K562 (cell line): ENCODE results near the gene CACNA2D2. TPM values are rescaled to one million over a fixed set of nuclear protein-coding genes. Genes with fewer than 3 reads are reported as not detected.

Experiments used
- ATF7 ChIP-seq: fragments of 450-650 bp; IDR thresholded peaks from 2 replicates; pipeline ENCODE4 v1.7.1; 2014; ENCODE audit warnings: mild to moderate bottlenecking, moderate library complexity
- BRD9 ChIP-seq: fragments of 450-650 bp; IDR thresholded peaks from 2 replicates; pipeline ENCODE4 v1.6.1; 2018; ENCODE audit warnings: low read depth; ENCODE audit not compliant: partially characterized antibody
- C11orf30 ChIP-seq: fragments of 450-650 bp; IDR thresholded peaks from 2 replicates; pipeline ENCODE4 v1.6.1; 2016; ENCODE audit warnings: low read depth, mild to moderate bottlenecking
- CHD1 ChIP-seq: fragments of 200-600 bp; sonication (generic); IDR thresholded peaks from one replicate; pipeline ENCODE4 v1.6.1; 2012; ENCODE audit warnings: mild to moderate bottlenecking, moderate library complexity, low read length, inconsistent platforms
- CREB1 ChIP-seq, 2 experiments: sonication (generic) in 1 of 2; formaldehyde crosslinking in 1 of 2; IDR thresholded peaks; 2 replicates each; pipeline versions ENCODE4 v1.6.1 to v1.8.0; 2012 to 2022; ENCODE audit warnings: inconsistent platforms in 1 of 2, mild to moderate bottlenecking in 1 of 2, missing genetic modification reagents in 1 of 2, moderate library complexity in 1 of 2
- E2F3 ChIP-seq: fragments of 250-450 bp; sonication (Bioruptor Pico); IDR thresholded peaks from 2 replicates; pipeline ENCODE4 v1.4.0; 2020; ENCODE audit warnings: mild to moderate bottlenecking
- FOXP1 ChIP-seq: sonication (generic); formaldehyde crosslinking; IDR thresholded peaks from 2 replicates; pipeline ENCODE4 v1.8.0; 2022; ENCODE audit warnings: mild to moderate bottlenecking, missing genetic modification reagents
- HNRNPL ChIP-seq: fragments of 200-400 bp; formaldehyde crosslinking; IDR thresholded peaks from 2 replicates; pipeline ENCODE4 v1.6.1; 2017; ENCODE audit warnings: low read depth, mild to moderate bottlenecking, low read length
- ILK ChIP-seq: fragments of 450-650 bp; IDR thresholded peaks from 2 replicates; pipeline ENCODE4 v1.6.1; 2016; ENCODE audit warnings: missing genetic modification characterization, low read depth, mild to moderate bottlenecking, missing compliant biosample characterization, moderate library complexity, borderline replicate concordance
- NR1H2 ChIP-seq: sonication (generic); formaldehyde crosslinking; IDR thresholded peaks from 2 replicates; pipeline ENCODE4 v1.4.0; 2020; ENCODE audit warnings: mild to moderate bottlenecking, missing genetic modification reagents
- PCBP1 ChIP-seq: fragments of 200-400 bp; formaldehyde crosslinking; IDR thresholded peaks from 2 replicates; pipeline ENCODE4 v1.6.1; 2018; ENCODE audit warnings: mild to moderate bottlenecking, low read depth, low read length; ENCODE audit not compliant: poor library complexity, severe bottlenecking
- RFX5 ChIP-seq: IDR thresholded peaks from 2 replicates; pipeline ENCODE4 v1.6.1; 2011; ENCODE audit warnings: low read depth, mild to moderate bottlenecking, improper control_type of control experiment, low read length
- SMAD2 ChIP-seq: fragments of 150-350 bp; IDR thresholded peaks from 2 replicates; pipeline ENCODE4 v1.6.1; 2014; ENCODE audit warnings: low read depth, mild to moderate bottlenecking, low read length
- SREBF1 ChIP-seq: fragments of 150-350 bp; IDR thresholded peaks from 2 replicates; pipeline ENCODE4 v1.6.1; 2014; ENCODE audit warnings: antibody characterized with exemption, low read depth, low read length, borderline replicate concordance
- TBL1XR1 ChIP-seq, 2 experiments: IDR thresholded peaks; 2 replicates each; pipeline ENCODE4 v1.6.1; 2012; ENCODE audit warnings: improper control_type of control experiment in 2 of 2, low read length in 2 of 2, mild to moderate bottlenecking in 1 of 2
- ZBTB12 ChIP-seq: fragments of 250-450 bp; sonication (Bioruptor Pico); IDR thresholded peaks from 2 replicates; pipeline ENCODE4 v1.4.0; 2020
- ZMIZ1 ChIP-seq, 2 experiments: fragments of 150-350 bp in 1 of 2; IDR thresholded peaks; 2 replicates each; pipeline ENCODE4 v1.6.1; 2012 to 2016; ENCODE audit warnings: low read depth in 2 of 2, low read length in 2 of 2, mild to moderate bottlenecking in 1 of 2, moderate library complexity in 1 of 2
- polyA plus RNA-seq, 8 experiments: library from polyadenylated mRNA; depleted of rRNA in 4 of 8; stranded (reverse) in 5 of 8; unstranded in 3 of 8; fragments of >200 nt; fragmentation: Nextera tagmentation in 2 of 8; fragmentation: Illumina TruSeq in 1 of 8; extraction: Ambion mirVana in 2 of 8; extraction: Trizol in 1 of 8; gene quantifications; 2 replicates each; pipeline versions ENCODE4 v1.2.1 to v1.2.3, GENCODE V29; 2011 to 2014; ENCODE audit warnings: inconsistent platforms in 1 of 8, missing spikeins in 1 of 8
- total RNA-seq, 7 experiments: library from RNA; depleted of rRNA in 6 of 7; stranded (reverse); fragments of >200 nt in 6 of 7; fragmentation: Illumina TruSeq in 2 of 7; extraction: Trizol in 2 of 7; gene quantifications; 2 replicates each; pipeline versions ENCODE4 v1.2.1 to v1.2.3, GENCODE V29; 2011 to 2021; ENCODE audit warnings: low replicate concordance in 1 of 7
- TF ChIP-seq, protein P1 (sequence below), 2 experiments: fragments of 200-800 bp in 1 of 2; sonication (Bioruptor generic) in 1 of 2; sonication (generic) in 1 of 2; formaldehyde crosslinking in 1 of 2; IDR thresholded peaks in 1 of 2; conservative IDR thresholded peaks in 1 of 2; 2 replicates each; pipeline versions ENCODE4 v1.5.0 to v1.6.1; 2016 to 2020; ENCODE audit warnings: missing compliant biosample characterization in 1 of 2, missing genetic modification characterization in 1 of 2, missing genetic modification reagents in 1 of 2
- TF ChIP-seq, protein P2 (sequence below): sonication (generic); formaldehyde crosslinking; IDR thresholded peaks from 2 replicates; pipeline ENCODE4 v1.9.0; 2022; ENCODE audit warnings: mild to moderate bottlenecking, missing genetic modification reagents

Gene CACNA2D2
- total and polyA plus RNA-seq, 9 of the 15 experiments (the other 6 are each of a cell fraction or from before 2014, with no cell fraction given), result 0.11 to 0.58 (median 0.36) TPM; not detected in 2

DNA sequence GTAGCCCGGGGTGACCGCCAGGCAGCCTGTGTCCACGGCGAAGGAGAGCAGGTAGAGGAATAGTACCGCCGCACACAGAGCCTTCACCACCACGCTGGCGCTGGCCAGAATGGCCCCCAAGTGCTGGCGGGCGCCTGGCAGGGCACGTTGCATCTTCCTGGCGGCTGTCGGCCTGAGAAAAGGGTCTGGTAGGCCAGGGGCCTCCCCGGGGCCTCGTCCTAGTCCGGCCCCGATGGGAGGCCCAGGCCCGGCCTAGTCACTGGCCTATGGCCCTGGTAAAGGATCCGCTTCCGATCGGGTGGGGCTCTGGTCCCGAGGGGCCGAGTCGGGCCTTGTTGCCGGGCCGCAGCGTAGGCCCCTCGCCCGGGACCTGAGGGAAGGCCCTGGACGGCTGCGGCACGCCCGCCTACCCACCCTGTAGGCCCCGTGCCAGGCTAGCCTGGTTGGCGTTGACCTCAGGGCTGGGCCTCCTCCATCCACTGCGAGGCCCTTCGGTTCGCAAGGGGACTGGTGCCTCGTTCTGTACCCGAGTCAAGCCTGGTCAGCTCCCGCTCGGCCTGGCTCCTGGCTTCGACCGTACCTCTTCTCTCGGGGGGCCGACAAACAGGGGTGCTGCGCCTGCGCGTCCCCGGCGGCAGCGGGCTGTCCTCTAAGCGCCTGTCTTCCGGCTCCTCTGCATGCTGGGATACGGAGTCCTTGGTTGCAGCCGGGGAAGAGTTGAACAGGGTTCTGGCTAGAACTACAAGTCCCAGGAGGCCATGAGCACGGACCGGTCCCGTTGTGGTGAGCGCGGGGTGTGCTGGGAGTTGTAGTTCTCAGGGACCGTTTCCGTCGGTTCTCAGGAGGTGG is 144.3 kb downstream of the CACNA2D2 start, which contains the start of gene TMEM115 (continued):
- peak in 1 of 2 experiments; percentile 61; a peak in 1 of 4 replicates for TF ChIP-seq ZMIZ1 (IDR thresholded peaks at IDR 0.05; ENCODE audit: low read depth in 2 of 2, low read length in 2 of 2)
- TF ChIP-seq, protein P1, sequence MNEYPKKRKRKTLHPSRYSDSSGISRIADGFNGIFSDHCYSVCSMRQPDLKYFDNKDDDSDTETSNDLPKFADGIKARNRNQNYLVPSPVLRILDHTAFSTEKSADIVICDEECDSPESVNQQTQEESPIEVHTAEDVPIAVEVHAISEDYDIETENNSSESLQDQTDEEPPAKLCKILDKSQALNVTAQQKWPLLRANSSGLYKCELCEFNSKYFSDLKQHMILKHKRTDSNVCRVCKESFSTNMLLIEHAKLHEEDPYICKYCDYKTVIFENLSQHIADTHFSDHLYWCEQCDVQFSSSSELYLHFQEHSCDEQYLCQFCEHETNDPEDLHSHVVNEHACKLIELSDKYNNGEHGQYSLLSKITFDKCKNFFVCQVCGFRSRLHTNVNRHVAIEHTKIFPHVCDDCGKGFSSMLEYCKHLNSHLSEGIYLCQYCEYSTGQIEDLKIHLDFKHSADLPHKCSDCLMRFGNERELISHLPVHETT (CRISPR knock-in tag; conservative IDR thresholded peaks at IDR 0.05 in 1 of 2, IDR thresholded peaks at IDR 0.05 in 1 of 2), result peak in 1 of 2 experiments; percentile 77; a peak in 2 of 4 replicates
- TF ChIP-seq RFX5, result no peak
- no peak for TF ChIP-seq ILK
- TF ChIP-seq SREBF1, result peak; percentile 56; the same call in 1 of the 2 replicates
- 0 out of 2 replicates have a peak, but pooled peaks have one; percentile 54 for TF ChIP-seq HNRNPL
- no peak for TF ChIP-seq E2F3 (CRISPR knock-in tag)
- peak; percentile 39; the same call in 1 of the 2 replicates for TF ChIP-seq C11orf30
- TF ChIP-seq, protein P2, sequence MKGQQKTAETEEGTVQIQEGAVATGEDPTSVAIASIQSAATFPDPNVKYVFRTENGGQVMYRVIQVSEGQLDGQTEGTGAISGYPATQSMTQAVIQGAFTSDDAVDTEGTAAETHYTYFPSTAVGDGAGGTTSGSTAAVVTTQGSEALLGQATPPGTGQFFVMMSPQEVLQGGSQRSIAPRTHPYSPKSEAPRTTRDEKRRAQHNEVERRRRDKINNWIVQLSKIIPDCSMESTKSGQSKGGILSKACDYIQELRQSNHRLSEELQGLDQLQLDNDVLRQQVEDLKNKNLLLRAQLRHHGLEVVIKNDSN (CRISPR knock-in tag), result peak; percentile 49
- peak; percentile 64 for TF ChIP-seq ATF7
- peak; percentile 53 for TF ChIP-seq ZBTB12 (CRISPR knock-in tag)
- TF ChIP-seq FOXP1, result no peak
- TF ChIP-seq NR1H2 (CRISPR knock-in tag), result no peak
- peak; percentile 74 for TF ChIP-seq CREB1 (IDR thresholded peaks at IDR 0.05)
- TF ChIP-seq CREB1 (CRISPR knock-in tag; IDR thresholded peaks at IDR 0.05), result peak; percentile 80
- TF ChIP-seq BRD9, result no peak
- TF ChIP-seq SMAD2, result peak; percentile 89; the same call in 1 of the 2 replicates
- 0 out of 4 replicates have a peak, but pooled peaks of 1 of the 2 experiments have one; percentile 18 for TF ChIP-seq TBL1XR1 (IDR thresholded peaks at IDR 0.05; ENCODE audit: low read length in 2 of 2)
- no peak for TF ChIP-seq CHD1
- TF ChIP-seq PCBP1, result peak; percentile 51
